Measurements from ENCODE around the gene GPR18.
A peak's percentile ranks its signal among the peaks of the same experiment; 100 is the strongest.

Gene GPR18

GRCh38 chr13:99290894-99291293, 32.7 kb upstream of the GPR18 start:
- DNase-seq (ENCODE audit: low read depth in 2 of 2), result no peak

DNA sequence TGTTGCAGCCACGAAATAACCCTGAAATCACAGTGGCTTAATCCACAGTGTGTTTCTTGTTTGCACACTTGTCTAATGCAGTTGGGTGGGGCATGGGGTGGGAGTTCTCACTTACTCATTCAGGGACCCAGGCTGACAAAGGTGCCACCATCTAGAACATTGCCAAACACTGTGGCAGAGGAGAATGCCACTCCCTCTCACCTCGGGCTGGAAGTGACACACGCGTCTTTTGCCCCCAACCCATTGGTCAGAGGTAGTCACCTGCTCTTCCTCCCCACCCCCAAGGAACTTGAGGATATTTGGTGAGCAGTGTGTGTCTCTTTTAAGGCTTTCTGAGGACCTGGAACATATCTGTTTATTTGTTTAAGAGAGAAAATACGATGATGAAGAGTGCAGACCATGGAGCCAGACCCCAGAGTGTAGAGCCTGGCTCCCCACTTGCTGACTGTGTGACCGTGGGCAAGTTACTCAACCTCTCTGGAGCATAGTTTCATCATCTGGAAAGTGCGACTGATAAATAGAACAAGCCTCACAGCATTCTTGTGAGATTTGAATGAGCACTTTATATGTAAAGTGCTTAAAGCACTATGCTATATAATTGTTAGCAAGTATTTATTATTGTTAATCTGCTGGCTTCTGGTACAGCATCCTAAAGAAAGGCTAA, 31.6 kb upstream of the GPR18 start:
- DNase-seq (ENCODE audit: low read depth in 2 of 2), result no peak

DNA sequence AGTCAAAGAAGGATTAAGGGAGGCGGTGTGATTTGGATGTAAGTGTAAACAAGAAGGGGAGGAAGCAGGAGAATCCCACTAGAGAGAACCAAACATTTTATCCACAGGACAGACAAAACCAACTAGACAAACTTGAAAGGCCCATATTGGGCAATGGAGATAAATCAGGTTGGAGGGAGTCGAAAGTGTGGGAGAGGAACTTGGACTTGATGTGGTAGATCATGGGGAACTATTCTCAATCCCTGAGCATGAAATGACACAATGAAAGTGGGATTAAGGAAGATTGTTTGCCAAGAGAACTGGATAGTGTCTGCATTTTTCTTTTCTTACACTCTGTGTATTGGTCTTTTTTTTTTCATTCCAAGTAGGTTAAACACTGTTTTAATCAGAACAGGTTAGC, 31.1 kb upstream of the GPR18 start:
- no peak for DNase-seq (ENCODE audit: low read depth in 2 of 2)

DNA sequence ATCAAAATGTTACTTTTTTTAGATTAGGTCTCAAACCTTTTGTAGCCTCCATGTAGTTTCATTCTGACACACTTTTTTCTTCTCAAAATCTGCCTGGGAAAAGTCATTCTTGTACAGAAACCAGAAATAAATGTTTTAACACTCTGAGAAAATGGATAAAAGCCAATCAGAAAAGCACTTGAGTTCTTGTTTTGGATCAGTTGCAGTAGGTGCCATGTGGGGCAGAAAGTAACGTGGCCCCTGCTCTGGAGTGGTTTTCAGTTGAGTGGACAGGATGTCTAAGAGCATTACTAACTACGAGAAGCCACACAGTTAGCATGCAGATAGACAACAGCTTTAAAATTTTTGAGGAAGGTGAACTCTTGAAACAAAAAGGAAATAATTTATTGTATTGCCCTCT, 29.9 kb upstream of the GPR18 start:
- DNase-seq (ENCODE audit: low read depth in 2 of 2), result no peak

DNA sequence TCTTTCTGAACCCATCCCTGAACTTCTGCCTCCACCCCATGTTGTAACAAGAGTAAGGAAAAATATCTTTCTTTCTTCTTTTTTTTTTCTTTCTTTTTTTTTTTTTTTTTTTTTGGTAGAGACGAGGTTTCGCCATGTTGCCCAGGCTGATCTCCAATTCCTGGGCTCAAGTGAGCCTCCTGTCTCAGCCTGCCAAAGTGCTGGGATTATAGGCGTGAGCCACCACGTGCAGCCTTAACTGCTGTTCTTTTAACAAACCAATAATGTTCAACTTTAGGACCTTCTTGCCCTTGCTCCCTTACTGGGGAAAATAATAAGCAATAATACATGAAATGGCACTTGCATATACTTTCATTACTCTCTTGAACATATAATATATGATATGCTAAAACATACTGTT, 29.4 kb upstream of the GPR18 start:
- DNase-seq (ENCODE audit: low read depth in 2 of 2), result no peak

GRCh38 chr13:99285432-99286182, 27.4 kb upstream of the GPR18 start:
- no peak for DNase-seq (ENCODE audit: low read depth in 2 of 2)

GRCh38 chr13:99282264-99283231, 24.4 kb upstream of the GPR18 start:
- DNase-seq (ENCODE audit: low read depth in 2 of 2), result peak in 1 of 2 experiments; percentile 26

GRCh38 chr13:99281811-99282263, 23.7 kb upstream of the GPR18 start:
- DNase-seq (ENCODE audit: low read depth in 2 of 2), result no peak

GRCh38 chr13:99280166-99280565, 22.0 kb upstream of the GPR18 start:
- peak; percentile 49 to 61 for DNase-seq (ENCODE audit: low read depth in 2 of 2)

DNA sequence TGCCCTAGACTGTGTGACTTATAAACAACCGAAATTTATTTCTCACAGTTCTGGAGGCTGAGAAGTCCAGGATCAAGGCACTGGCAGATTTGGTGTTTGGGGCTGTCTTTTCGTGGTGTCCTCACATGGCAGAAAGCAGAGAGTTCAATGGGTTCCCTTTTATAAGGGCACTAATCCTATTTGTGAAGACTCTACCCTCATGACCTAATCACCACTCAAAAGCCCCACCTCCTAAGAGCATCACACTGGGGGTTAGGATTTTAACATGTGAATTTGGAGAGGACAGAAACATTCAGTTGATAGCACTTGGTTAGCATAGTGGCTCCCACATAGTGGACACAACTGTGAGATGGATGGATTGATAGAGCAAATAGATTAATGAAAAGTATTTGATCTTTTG, 21.5 kb upstream of the GPR18 start:
- no peak for DNase-seq (ENCODE audit: low read depth in 2 of 2)

DNA sequence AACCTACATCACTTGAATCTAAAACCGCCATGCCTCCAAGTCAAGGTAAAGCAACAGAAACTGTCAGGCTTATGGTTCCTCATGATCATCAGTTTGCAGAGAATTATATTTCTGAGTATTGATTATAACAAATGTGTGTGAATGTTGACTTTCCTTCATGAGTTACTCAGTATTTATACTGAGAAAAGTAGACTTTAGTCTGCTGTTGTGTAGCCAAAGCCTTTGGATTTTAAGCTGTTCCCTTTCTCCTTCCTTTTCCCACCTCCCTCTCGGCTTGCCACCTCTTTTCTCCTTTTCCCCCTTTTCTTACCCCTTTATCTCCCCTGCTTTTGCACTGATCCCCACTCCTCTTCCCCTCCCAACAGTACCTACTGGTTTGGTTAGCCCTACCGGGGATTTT, 20.7 kb upstream of the GPR18 start:
- no peak for DNase-seq (ENCODE audit: low read depth in 2 of 2)

DNA sequence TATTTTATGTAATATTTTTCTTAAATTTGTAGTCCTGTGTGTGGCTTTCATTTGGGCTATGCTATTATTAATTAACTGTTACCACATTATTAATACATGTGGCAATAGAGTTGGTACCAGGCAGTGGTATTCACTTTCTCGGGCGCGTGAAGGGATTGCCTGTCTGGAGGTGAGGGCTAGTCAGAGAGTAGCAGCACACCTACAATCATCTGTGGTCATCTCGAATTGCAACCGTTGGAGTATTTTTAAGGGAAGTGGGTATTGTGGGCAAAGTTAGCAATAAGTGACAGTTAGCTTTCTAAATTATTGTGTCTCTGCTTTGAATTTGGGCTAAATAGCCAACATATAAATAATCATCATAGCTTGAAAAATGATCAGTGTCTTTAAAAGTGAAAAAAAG, 20.0 kb upstream of the GPR18 start:
- DNase-seq (ENCODE audit: low read depth in 2 of 2), result no peak

- DNase-seq (ENCODE audit: low read depth in 2 of 2), result no peak
Observed at GRCh38 chr13:99277629-99278028, 19.4 kb upstream of the GPR18 start.

DNA sequence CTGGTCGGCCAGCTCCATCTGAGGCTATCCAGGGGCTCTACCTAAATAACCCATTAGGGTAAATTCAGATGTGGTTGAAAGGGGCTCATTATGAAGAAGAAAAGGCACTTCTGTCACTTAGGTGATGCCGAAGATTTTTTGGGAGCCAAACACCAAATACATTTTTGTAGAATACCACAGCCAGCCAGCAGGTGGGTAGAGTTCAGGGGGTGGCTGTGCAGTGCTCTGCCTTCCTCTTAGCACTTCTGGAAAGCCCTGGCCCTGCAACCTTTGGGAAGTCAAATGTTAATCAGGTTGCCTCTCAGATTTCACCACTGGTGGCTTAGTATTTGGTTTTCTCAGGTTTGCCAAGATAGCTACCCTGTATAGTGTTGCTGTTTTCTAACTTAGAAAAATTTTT, 18.5 kb upstream of the GPR18 start:
- no peak for DNase-seq (ENCODE audit: low read depth in 2 of 2)

- DNase-seq (ENCODE audit: low read depth in 2 of 2), result peak; percentile 46 to 47
Observed at GRCh38 chr13:99275093-99275469, 16.9 kb upstream of the GPR18 start.

DNA sequence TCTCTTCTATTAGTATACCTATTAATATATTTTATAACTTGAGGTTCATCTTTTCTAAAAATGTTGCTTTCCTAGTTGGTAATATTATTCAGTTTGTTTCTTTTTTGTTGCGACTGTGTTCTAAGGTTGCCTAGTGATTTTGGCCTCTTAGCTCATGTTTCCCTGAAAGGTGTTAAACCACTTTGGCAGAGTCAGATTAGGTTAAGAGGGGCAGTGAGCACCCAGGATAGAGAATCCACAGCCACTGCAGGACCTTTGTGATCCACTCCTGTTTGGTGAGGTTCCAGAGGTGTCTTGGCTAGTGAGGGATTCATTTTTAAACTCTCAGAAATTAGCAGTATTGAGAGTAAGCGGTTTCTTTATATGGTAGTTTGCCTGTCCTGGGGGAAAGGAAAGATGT, 14.9 kb upstream of the GPR18 start:
- no peak for DNase-seq (ENCODE audit: low read depth in 2 of 2)

DNA sequence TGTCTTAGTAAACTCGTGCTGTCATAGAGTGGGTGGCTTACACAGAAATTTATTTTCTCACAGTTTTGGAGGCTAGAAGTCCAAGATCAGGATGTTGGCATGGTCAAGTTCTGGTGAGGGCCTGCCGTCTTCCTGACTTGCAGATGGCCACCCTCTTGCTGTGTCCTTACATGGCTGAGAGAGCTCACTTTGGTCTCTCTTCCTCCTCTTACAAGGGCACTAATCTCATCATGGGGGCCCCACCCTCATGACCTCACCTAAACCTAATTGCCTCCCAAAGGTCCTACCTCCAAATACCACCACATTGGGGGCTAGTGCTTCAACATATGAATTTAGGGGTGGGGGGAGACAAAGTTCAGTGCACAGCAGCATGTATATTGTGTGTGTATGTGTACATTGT, 14.3 kb upstream of the GPR18 start:
- no peak for DNase-seq (ENCODE audit: low read depth in 2 of 2)

DNA sequence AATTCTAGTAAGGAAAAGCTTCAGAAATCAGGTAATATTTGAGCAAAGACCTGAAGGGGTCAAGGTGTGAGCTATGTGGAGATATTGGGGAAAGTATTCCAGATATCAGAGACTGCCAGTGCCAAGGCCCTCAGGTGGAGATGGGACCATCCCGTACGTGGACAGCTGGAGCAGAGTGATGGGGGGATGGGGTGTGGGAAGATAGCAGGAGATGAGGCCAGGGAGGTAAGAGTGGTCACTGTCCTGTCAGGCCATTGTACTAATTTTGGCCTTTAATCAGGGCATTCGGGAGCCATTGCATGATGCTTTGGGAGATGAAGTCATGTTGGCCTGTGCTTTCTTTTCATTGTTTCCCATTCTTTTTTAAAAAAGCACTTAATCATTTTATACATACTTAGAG, 13.1 kb upstream of the GPR18 start:
- no peak for DNase-seq (ENCODE audit: low read depth in 2 of 2)

DNA sequence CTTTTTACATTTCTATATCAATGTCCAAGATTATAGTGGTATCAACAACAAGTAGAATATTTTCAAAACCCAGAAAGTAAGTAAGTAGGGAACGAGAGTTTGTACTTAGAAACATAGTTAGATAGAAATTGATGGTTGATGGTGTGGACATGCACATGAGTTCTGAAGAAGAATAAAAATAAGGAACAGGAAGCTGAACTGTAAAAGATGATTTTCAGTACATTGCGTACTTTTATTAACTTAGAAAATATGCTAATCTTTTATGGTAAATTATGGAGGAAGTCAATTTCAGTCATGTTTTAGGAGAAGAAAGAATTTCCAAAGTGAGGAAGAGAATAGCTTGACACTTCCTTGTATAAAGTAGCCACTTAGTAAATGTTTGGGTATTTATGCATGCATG, 12.3 kb upstream of the GPR18 start:
- DNase-seq (ENCODE audit: low read depth in 2 of 2), result no peak

GRCh38 chr13:99269627-99270241, 11.6 kb upstream of the GPR18 start:
- peak; percentile 40 to 44 for DNase-seq (ENCODE audit: low read depth in 2 of 2)

DNA sequence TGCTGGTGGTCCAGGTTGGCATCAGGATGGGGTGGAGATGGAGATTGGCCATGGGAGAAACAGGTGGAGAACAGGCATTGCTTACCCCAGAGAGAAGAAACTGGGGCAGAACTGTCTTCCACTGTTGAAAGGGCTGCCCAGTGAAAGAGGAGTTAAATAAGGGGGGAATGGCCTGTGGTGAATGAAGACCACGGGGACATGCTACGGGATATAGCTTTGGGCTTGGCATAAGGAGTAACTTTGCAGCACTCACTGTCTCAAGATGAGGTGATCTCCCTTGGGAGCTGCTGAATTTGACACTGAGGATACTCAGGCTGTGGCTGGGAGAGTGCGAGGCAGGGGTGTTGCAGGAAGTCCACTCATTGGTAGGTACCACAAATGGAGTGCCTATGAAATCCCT, 10.6 kb upstream of the GPR18 start:
- no peak for DNase-seq (ENCODE audit: low read depth in 2 of 2)

DNA sequence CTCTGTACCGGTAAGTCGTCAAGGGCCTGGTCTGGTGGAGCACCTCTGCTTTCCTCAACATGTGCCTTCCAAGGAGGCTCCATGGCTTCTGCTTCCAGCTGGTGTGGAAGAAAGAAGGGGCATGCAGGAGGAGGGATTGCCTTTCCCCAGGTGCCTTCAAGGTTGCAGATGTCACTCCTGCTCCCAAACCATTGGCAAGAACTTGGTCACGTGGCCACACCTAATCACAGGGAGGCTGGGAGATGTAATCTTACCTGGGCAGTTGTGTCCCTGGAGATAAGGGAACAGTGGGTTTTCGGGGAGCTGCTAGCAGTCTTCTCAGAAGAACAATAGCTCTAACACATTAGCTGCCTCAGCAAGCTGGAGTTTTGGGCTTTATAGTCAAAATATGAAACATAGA, 9.7 kb upstream of the GPR18 start:
- no peak for DNase-seq (ENCODE audit: low read depth in 2 of 2)

All from fibroblast of skin of left quadriceps (primary cell).